Caco-2 (cell line): Measurements from ENCODE around the gene TRMT61B. TPM values are rescaled to one million over a fixed set of nuclear protein-coding genes. Genes with fewer than 3 reads are reported as not detected.

ENCODE experiments used
- BruUV-seq: library from RNA; stranded (reverse); fragments of 400-500 nt; replicated peaks from 2 replicates; lab custom pipeline; 2021; lab: Mats Ljungman, UMichigan
- CTCF ChIA-PET: fragments of 300-600 bp; sonication (Branson Sonifier 250); formaldehyde crosslinking; loops from one replicate; lab custom pipeline; 2022; ENCODE audit warnings: antibody characterized with exemption; lab: Charles Lee
- POLR2A ChIA-PET: fragments of 300-600 bp; sonication (Branson Sonifier 250); formaldehyde crosslinking; loops from one replicate; lab custom pipeline; 2022; ENCODE audit warnings: antibody characterized with exemption; lab: Charles Lee
- DNase-seq, 2 experiments: peaks; one replicate each; pipeline versions ENCODE4 v3.0.0 to v3.0.0-alpha.2; 2020 to 2022
- H3K27me3 ChIP-seq: replicated peaks from 2 replicates; pipeline ENCODE4 v1.6.0; 2011; ENCODE audit warnings: low read length; ENCODE audit not compliant: control insufficient read depth, insufficient read depth
- H3K36me3 ChIP-seq: 2 replicates; pipeline ENCODE4 v1.5.1; 2011; ENCODE audit warnings: low read length; ENCODE audit not compliant: control insufficient read depth, insufficient read depth
- H3K4me1 ChIP-seq: fragments of 250-450 bp; sonication (Bioruptor Pico); 2 replicates; pipeline ENCODE4 v1.5.1; 2020; ENCODE audit warnings: mild to moderate bottlenecking
- H3K4me3 ChIP-seq: 2 replicates; pipeline ENCODE4 v1.5.1; 2011; ENCODE audit warnings: low read depth, mild to moderate bottlenecking, control low read depth, low read length
- H3K9me3 ChIP-seq: fragments of 250-450 bp; sonication (Bioruptor Pico); 2 replicates; pipeline ENCODE4 v1.5.1; 2020; ENCODE audit warnings: mild to moderate bottlenecking, moderate library complexity
- H3K27ac Mint-ChIP-seq: one replicate; pipeline ENCODE4 v1.8.0; 2022; ENCODE audit warnings: mixed read lengths; ENCODE audit not compliant: unreplicated experiment
- H3K27me3 Mint-ChIP-seq: one replicate; pipeline ENCODE4 v1.8.0; 2022; ENCODE audit warnings: mixed read lengths; ENCODE audit not compliant: insufficient read depth, unreplicated experiment
- H3K36me3 Mint-ChIP-seq: one replicate; pipeline ENCODE4 v1.8.0; 2022; ENCODE audit warnings: mild to moderate bottlenecking, mixed read lengths; ENCODE audit not compliant: insufficient read depth, unreplicated experiment
- H3K4me1 Mint-ChIP-seq: one replicate; pipeline ENCODE4 v1.8.0; 2022; ENCODE audit warnings: low read depth, mixed read lengths; ENCODE audit not compliant: unreplicated experiment
- H3K4me3 Mint-ChIP-seq: one replicate; pipeline ENCODE4 v1.8.0; 2022; ENCODE audit warnings: mild to moderate bottlenecking, moderate library complexity, mixed read lengths; ENCODE audit not compliant: unreplicated experiment
- H3K9me3 Mint-ChIP-seq: one replicate; pipeline ENCODE4 v1.8.0; 2022; ENCODE audit warnings: mixed read lengths; ENCODE audit not compliant: unreplicated experiment
- intact Hi-C: fragments of 100-400 bp; cut with micrococcal nuclease; formaldehyde crosslinking; loops from one replicate; pipeline ENCODE4 v1.10.0; 2022; ENCODE audit not compliant: unreplicated experiment
- total RNA-seq: library from RNA; stranded (reverse); gene quantifications from 2 replicates; pipeline ENCODE4 v1.2.3, GENCODE V29; 2022
- TF ChIP-seq, protein P1 (sequence below), 2 experiments: fragments of 200-600 bp in 1 of 2; IDR thresholded peaks; 1 replicate in 1 of 2; 2 replicates in 1 of 2; pipeline versions ENCODE4 v1.5.1 to v1.8.0; 2011 to 2022; ENCODE audit warnings: antibody characterized with exemption in 1 of 2, control low read depth in 1 of 2, inconsistent platforms in 1 of 2, low read depth in 1 of 2, low read length in 1 of 2, mild to moderate bottlenecking in 1 of 2, moderate library complexity in 1 of 2; ENCODE audit not compliant: insufficient read depth in 1 of 2, severe bottlenecking in 1 of 2, unreplicated experiment in 1 of 2

TRMT61B gene
- total RNA-seq, 1 experiment from 2014 or later = 19.9 TPM

DNA sequence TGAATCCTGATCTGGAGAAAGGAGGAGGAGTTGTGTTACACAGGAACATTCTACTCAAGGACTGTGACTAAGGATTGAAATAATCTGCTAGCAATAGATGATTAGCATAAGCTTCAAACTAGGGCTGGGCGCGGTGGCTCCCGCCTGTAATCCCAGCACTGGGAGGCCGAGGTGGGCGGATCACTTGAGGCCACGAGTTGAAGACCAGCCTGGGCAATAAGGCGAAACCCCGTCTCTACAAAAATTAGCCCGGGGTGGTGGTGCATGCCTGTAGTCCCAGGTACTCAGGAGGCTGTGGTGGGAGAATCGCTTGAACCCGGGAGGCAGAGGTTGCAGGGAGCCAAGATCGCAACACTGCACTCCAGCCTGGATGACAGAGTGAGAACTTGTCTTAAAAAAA is 1.5 kb downstream of the TRMT61B start:
- intact Hi-C loops = no loop called here
- Mint-ChIP-seq H3K4me3 (peak overlapping the region; percentile 39), H3K27ac (no peak overlapping the region), H3K9me3 (no peaks in the 10 kb centered on the region), H3K27me3 (no peaks in the 10 kb centered on the region), H3K36me3 (peaks cover 14% of the 10 kb centered on the region), H3K4me1 (peaks cover 7% of the 10 kb centered on the region)
- POLR2A ChIA-PET = interaction anchor here (0.6 kb wide), 1 partner anchor 20 kb away, joined by 6 read pairs; no protein-coding TSS in a partner anchor
- BruUV-seq = no TSS peak
- Histone ChIP-seq H3K4me1 (peaks cover 7% of the 10 kb centered on the region; the same call in 1 of the 2 replicates), H3K27me3 (no peaks in the 10 kb centered on the region), H3K36me3 (no peaks in the 10 kb centered on the region), H3K9me3 (no peaks in the 10 kb centered on the region), H3K4me3 (peak overlapping the region; percentile 78; the same call in 1 of the 2 replicates)
- DNase-seq = no peak
- CTCF ChIA-PET = no interaction called here
- TF ChIP-seq, protein P1, sequence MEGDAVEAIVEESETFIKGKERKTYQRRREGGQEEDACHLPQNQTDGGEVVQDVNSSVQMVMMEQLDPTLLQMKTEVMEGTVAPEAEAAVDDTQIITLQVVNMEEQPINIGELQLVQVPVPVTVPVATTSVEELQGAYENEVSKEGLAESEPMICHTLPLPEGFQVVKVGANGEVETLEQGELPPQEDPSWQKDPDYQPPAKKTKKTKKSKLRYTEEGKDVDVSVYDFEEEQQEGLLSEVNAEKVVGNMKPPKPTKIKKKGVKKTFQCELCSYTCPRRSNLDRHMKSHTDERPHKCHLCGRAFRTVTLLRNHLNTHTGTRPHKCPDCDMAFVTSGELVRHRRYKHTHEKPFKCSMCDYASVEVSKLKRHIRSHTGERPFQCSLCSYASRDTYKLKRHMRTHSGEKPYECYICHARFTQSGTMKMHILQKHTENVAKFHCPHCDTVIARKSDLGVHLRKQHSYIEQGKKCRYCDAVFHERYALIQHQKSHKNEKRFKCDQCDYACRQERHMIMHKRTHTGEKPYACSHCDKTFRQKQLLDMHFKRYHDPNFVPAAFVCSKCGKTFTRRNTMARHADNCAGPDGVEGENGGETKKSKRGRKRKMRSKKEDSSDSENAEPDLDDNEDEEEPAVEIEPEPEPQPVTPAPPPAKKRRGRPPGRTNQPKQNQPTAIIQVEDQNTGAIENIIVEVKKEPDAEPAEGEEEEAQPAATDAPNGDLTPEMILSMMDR (IDR thresholded peaks at IDR 0.05; ENCODE audit: insufficient read depth in 1 of 2, low read depth in 1 of 2, low read length in 1 of 2, severe bottlenecking in 1 of 2, unreplicated experiment in 1 of 2) = no peak

DNA sequence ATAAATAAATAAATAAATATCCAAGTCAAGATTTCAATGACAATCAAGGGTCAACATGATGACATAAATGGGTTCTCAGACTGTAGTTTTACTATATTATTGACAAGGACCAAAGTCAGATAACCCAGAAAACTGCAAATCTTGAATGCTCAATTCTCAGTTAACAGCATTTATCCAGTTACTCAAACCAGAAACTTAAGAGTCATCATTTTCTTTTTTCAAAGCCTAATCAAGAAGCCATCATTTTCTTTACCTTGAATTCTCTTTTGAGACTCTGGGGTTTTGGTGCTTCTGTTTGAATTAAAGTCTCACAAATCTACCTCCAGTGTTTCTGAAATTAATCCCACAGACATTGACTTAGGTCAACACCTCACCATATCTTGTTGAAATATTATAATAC is 14.1 kb downstream of the TRMT61B start:
- H3K4me3 ChIP-seq = no peak overlapping the region
- BruUV-seq = no TSS peak
- H3K36me3 Mint-ChIP-seq = peaks cover 16% of the 10 kb centered on the region
- no peak overlapping the region for H3K4me3 Mint-ChIP-seq
- H3K9me3 ChIP-seq = no peaks in the 10 kb centered on the region
- H3K36me3 ChIP-seq = no peaks in the 10 kb centered on the region
- H3K27me3 ChIP-seq = no peaks in the 10 kb centered on the region
- DNase-seq = no peak
- no peak overlapping the region for H3K27ac Mint-ChIP-seq
- ChIA-PET POLR2A (no interaction called here), CTCF (no interaction called here)
- TF ChIP-seq, protein P1 (IDR thresholded peaks at IDR 0.05; ENCODE audit: insufficient read depth in 1 of 2, low read depth in 1 of 2, low read length in 1 of 2, severe bottlenecking in 1 of 2, unreplicated experiment in 1 of 2) = no peak
- no peaks in the 10 kb centered on the region for H3K4me1 Mint-ChIP-seq
- H3K27me3 Mint-ChIP-seq = no peaks in the 10 kb centered on the region
- H3K4me1 ChIP-seq = no peaks in the 10 kb centered on the region
- H3K9me3 Mint-ChIP-seq = no peaks in the 10 kb centered on the region
- intact Hi-C loops = no loop called here

GRCh38 chr2:28855193-28855592 is 14.9 kb downstream of the TRMT61B start:
- Mint-ChIP-seq H3K4me3 (no peak overlapping the region), H3K4me1 (no peaks in the 10 kb centered on the region), H3K36me3 (peaks cover 10% of the 10 kb centered on the region), H3K9me3 (no peaks in the 10 kb centered on the region), H3K27ac (no peak overlapping the region), H3K27me3 (no peaks in the 10 kb centered on the region)
- CTCF ChIA-PET = interaction anchor here (0.6 kb wide), 1 partner anchor 356 kb away, joined by 4 read pairs; no protein-coding TSS in a partner anchor
- no peaks in the 10 kb centered on the region for H3K27me3 ChIP-seq
- TF ChIP-seq, protein P1 (IDR thresholded peaks at IDR 0.05; ENCODE audit: insufficient read depth in 1 of 2, low read depth in 1 of 2, low read length in 1 of 2, severe bottlenecking in 1 of 2, unreplicated experiment in 1 of 2) = no peak
- no peak for DNase-seq
- BruUV-seq = no TSS peak
- no peaks in the 10 kb centered on the region for H3K36me3 ChIP-seq
- H3K9me3 ChIP-seq = no peaks in the 10 kb centered on the region
- POLR2A ChIA-PET = no interaction called here
- intact Hi-C loops = no loop called here
- no peaks in the 10 kb centered on the region for H3K4me1 ChIP-seq
- H3K4me3 ChIP-seq = no peak overlapping the region
